A673 (cell line): ENCODE results near the gene LENG8. TPM values are rescaled to one million over a fixed set of nuclear protein-coding genes. Genes with fewer than 3 reads are reported as not detected.

Source experiments
- BruUV-seq: library from RNA; stranded (reverse); fragments of 400-500 nt; replicated peaks from 2 replicates; lab custom pipeline; 2021; lab: Mats Ljungman, UMichigan
- CTCF ChIA-PET: fragments of 300-600 bp; sonication (Branson Sonifier 250); formaldehyde crosslinking; loops from one replicate; lab custom pipeline; 2022; ENCODE audit warnings: antibody characterized with exemption; lab: Charles Lee
- POLR2A ChIA-PET: fragments of 300-600 bp; sonication (Branson Sonifier 250); formaldehyde crosslinking; loops from one replicate; lab custom pipeline; 2022; ENCODE audit warnings: antibody characterized with exemption; ENCODE audit not compliant: low non-redundant PET; lab: Charles Lee
- DNase-seq: peaks from one replicate; pipeline ENCODE4 v3.0.0-alpha.2; 2015; ENCODE audit warnings: low spot score
- H3K27ac ChIP-seq: fragments of 200-600 bp; sonication (generic); 2 replicates; pipeline ENCODE4 v1.5.1; 2016; ENCODE audit warnings: mixed run types, low read depth, mild to moderate bottlenecking, mixed read lengths, antibody characterized with exemption, low read length; ENCODE audit not compliant: poor library complexity, severe bottlenecking
- H3K27me3 ChIP-seq: fragments of 200-600 bp; sonication (generic); replicated peaks from 2 replicates; pipeline ENCODE4 v1.6.1; 2017; ENCODE audit warnings: mixed run types, low read depth, mild to moderate bottlenecking, mixed read lengths, antibody characterized with exemption, low read length; ENCODE audit not compliant: insufficient read depth, poor library complexity
- H3K36me3 ChIP-seq: fragments of 200-600 bp; sonication (generic); 2 replicates; pipeline ENCODE4 v1.6.1; 2016; ENCODE audit warnings: mixed run types, mild to moderate bottlenecking, mixed read lengths, antibody characterized with exemption, low read length; ENCODE audit not compliant: insufficient read depth, poor library complexity, severe bottlenecking
- H3K4me1 ChIP-seq: fragments of 200-600 bp; sonication (generic); 2 replicates; pipeline ENCODE4 v1.6.1; 2017; ENCODE audit warnings: mixed run types, mild to moderate bottlenecking, mixed read lengths, antibody characterized with exemption, low read length; ENCODE audit not compliant: insufficient read depth, poor library complexity, severe bottlenecking
- H3K4me3 ChIP-seq: fragments of 200-600 bp; sonication (generic); 2 replicates; pipeline ENCODE4 v1.5.1; 2016; ENCODE audit warnings: low read depth, mixed run types, mild to moderate bottlenecking, mixed read lengths, low read length; ENCODE audit not compliant: poor library complexity, severe bottlenecking
- H3K9me3 ChIP-seq: fragments of 200-600 bp; sonication (generic); 2 replicates; pipeline ENCODE4 v1.6.1; 2016; ENCODE audit warnings: mixed run types, low read depth, mild to moderate bottlenecking, mixed read lengths, antibody characterized with exemption, low read length; ENCODE audit not compliant: poor library complexity, severe bottlenecking
- EZH2 ChIP-seq: fragments of 200-600 bp; sonication (generic); IDR thresholded peaks from 2 replicates; pipeline ENCODE4 v1.6.1; 2017; ENCODE audit warnings: borderline replicate concordance, low read depth, mild to moderate bottlenecking, mixed read lengths, antibody characterized with exemption, low read length; ENCODE audit not compliant: poor library complexity, severe bottlenecking
- intact Hi-C: fragments of 100-400 bp; cut with micrococcal nuclease; formaldehyde crosslinking; loops from one replicate; pipeline ENCODE4 v1.10.0; 2022; ENCODE audit not compliant: unreplicated experiment
- total RNA-seq: library from RNA; stranded (reverse); gene quantifications from 2 replicates; pipeline ENCODE4 v1.2.3, GENCODE V29; 2021
- TF ChIP-seq, protein P1 (sequence below): fragments of 300-800, 200-600 bp; sonication (generic); conservative IDR thresholded peaks from 2 replicates; pipeline ENCODE4 v1.5.1; 2017; ENCODE audit warnings: low read depth, mild to moderate bottlenecking, antibody characterized with exemption, low read length, moderate library complexity, mixed read lengths

The LENG8 gene
- total RNA-seq, 1 experiment from 2014 or later: 129 TPM

DNA sequence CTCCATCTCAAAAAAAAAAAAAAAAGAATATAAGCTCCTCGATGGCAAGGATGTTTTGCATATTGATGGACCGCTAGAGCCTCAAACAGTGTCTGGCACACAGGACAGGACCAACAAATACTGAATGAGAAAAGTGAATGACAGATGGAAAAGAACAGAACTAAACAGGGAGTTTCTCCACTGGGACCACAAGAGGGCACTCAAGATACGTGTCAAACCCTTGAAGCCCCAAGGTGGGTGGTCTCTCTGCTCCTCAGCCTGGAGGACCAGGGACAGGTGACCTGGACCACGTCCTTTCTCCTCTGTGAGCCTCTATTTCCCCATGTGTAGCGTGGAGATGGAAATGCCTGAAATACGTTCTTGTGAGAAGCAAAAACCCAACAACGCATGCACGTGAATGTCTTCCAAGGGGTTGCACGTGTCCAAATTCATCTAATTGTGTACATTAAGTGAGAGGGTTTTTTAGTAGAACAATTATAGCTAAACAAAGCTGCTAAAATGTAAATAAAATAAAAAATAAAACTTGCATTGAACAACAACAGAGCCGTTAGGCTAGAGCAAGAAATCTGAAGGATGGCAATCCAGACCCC is 29.8 kb downstream of the LENG8 start:
- ChIA-PET CTCF (no interaction called here), POLR2A (no interaction called here)
- TF ChIP-seq, protein P1, sequence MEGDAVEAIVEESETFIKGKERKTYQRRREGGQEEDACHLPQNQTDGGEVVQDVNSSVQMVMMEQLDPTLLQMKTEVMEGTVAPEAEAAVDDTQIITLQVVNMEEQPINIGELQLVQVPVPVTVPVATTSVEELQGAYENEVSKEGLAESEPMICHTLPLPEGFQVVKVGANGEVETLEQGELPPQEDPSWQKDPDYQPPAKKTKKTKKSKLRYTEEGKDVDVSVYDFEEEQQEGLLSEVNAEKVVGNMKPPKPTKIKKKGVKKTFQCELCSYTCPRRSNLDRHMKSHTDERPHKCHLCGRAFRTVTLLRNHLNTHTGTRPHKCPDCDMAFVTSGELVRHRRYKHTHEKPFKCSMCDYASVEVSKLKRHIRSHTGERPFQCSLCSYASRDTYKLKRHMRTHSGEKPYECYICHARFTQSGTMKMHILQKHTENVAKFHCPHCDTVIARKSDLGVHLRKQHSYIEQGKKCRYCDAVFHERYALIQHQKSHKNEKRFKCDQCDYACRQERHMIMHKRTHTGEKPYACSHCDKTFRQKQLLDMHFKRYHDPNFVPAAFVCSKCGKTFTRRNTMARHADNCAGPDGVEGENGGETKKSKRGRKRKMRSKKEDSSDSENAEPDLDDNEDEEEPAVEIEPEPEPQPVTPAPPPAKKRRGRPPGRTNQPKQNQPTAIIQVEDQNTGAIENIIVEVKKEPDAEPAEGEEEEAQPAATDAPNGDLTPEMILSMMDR: peak; percentile 70
- no peak for TF ChIP-seq EZH2
- H3K27ac ChIP-seq: no peak overlapping the region
- no peaks in the 10 kb centered on the region for H3K36me3 ChIP-seq
- BruUV-seq: no TSS peak
- no peaks in the 10 kb centered on the region for H3K27me3 ChIP-seq
- H3K4me3 ChIP-seq: no peak overlapping the region
- intact Hi-C loops: no loop called here
- H3K4me1 ChIP-seq: peaks cover 4% of the 10 kb centered on the region
- no peaks in the 10 kb centered on the region for H3K9me3 ChIP-seq
- DNase-seq: peak; percentile 77

GRCh38 chr19:54480051-54480450 is 31.1 kb downstream of the LENG8 start:
- Histone ChIP-seq H3K36me3 (no peaks in the 10 kb centered on the region), H3K9me3 (no peaks in the 10 kb centered on the region), H3K4me1 (no peaks in the 10 kb centered on the region), H3K27ac (no peak overlapping the region), H3K4me3 (no peak overlapping the region), H3K27me3 (no peaks in the 10 kb centered on the region)
- no TSS peak for BruUV-seq
- ChIA-PET POLR2A (no interaction called here), CTCF (interaction anchor here (0.8 kb wide), 1 partner anchor 70 kb away, joined by 11 read pairs; no protein-coding TSS in a partner anchor)
- no peak for DNase-seq
- intact Hi-C loops: loop anchor here (5.0 kb wide), 1 partner anchor 197 kb away; no protein-coding TSS in a partner anchor
- no peak for TF ChIP-seq EZH2
- TF ChIP-seq, protein P1: no peak

DNA sequence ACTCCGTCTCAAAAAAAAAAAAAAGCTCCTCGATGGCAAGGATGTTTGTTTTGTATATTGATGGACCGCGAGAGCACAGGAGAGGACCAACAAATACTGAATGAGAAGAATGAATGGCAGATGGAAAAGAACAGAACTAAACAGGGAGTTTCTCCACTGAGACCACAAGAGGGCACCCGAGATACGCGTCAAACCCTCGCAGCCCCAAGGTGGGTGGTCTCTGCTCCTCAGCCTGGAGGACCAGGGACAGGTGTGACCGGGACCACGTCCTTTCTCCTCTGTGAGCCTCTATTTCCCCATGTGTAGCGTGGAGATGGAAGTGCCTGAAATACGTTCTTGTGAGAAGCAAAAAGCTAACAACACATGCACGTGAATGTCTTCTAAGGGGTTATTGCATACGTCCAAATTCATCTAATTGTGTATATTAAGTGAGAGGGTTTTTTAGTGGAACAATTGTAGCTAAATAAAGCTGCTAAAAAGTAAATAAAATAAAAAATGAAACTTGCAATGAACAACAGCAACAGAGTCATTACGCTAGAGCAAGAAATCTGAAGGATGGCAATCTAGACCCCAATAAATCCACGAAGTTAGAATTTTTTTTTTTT is 32.4 kb downstream of the LENG8 start:
- no TSS peak for BruUV-seq
- no peaks in the 10 kb centered on the region for H3K9me3 ChIP-seq
- no peaks in the 10 kb centered on the region for H3K36me3 ChIP-seq
- ChIA-PET POLR2A (no interaction called here), CTCF (interaction anchor here (0.7 kb wide), 2 partner anchors 54 to 65 kb away, joined by 4 read pairs; no protein-coding TSS in a partner anchor)
- no peak overlapping the region for H3K27ac ChIP-seq
- intact Hi-C loops: loop anchor here (5.0 kb wide), 1 partner anchor 196 kb away; no protein-coding TSS in a partner anchor
- TF ChIP-seq, protein P1: peak; percentile 82
- TF ChIP-seq EZH2: no peak
- DNase-seq: peak; percentile 78
- H3K4me1 ChIP-seq: no peaks in the 10 kb centered on the region
- H3K27me3 ChIP-seq: peaks cover 4% of the 10 kb centered on the region
- no peak overlapping the region for H3K4me3 ChIP-seq
